Stomach (tissue), 4 donors: Measurements from ENCODE around the gene CLDN18.
A peak's percentile ranks its signal among the peaks of the same experiment; 100 is the strongest.

Source experiments
- CTCF ChIP-seq, 7 experiments: fragments of 450-650 bp in 4 of 7; fragments of 200-600 bp in 3 of 7; sonication (generic) in 3 of 7; IDR thresholded peaks; one replicate each; pipeline ENCODE4 v1.5.1; 2016 to 2019; ENCODE audit warnings: antibody characterized with exemption in 7 of 7, control low read depth in 2 of 7, mild to moderate bottlenecking in 1 of 7
- EP300 ChIP-seq: sonication (generic); formaldehyde crosslinking; IDR thresholded peaks from one replicate; pipeline ENCODE4 v1.6.1; 2017; ENCODE audit warnings: antibody characterized with exemption
- POLR2A ChIP-seq, 4 donors: fragments of 450-650 bp; IDR thresholded peaks; one replicate each; pipeline ENCODE4 v1.6.1; 2016; ENCODE audit warnings: antibody characterized with exemption in 4 of 4, control low read depth in 2 of 4, mild to moderate bottlenecking in 1 of 4, moderate library complexity in 1 of 4
- POLR2AphosphoS5 ChIP-seq, 3 donors: sonication (generic); formaldehyde crosslinking; IDR thresholded peaks; one replicate each; pipeline ENCODE4 v1.6.1; 2016; ENCODE audit warnings: antibody characterized with exemption in 3 of 3

- no peak for TF ChIP-seq POLR2A (IDR thresholded peaks at IDR 0.05)
- TF ChIP-seq CTCF (IDR thresholded peaks at IDR 0.05), result peak in 2 of 7 experiments; percentile 9 to 13
- no peak for TF ChIP-seq EP300
- TF ChIP-seq POLR2AphosphoS5 (IDR thresholded peaks at IDR 0.05), result peak in 2 of 3 donors; percentile 71 to 81
Observed at GRCh38 chr3:138009476-138010272, at the start of gene CLDN18.
